Measurements from ENCODE around the gene IL18RAP.

IL18RAP gene

GRCh38 chr2:102437122-102437521, 14.2 kb downstream of the IL18RAP start:
- TF ChIP-seq CTCF (IDR thresholded peaks at IDR 0.05; ENCODE audit: low read depth, low read length, missing control alignments) = no peak
- DNase-seq (ENCODE audit: low read depth) = no peak
- no peak overlapping the region for H3K4me3 ChIP-seq (ENCODE audit: low read depth, low read length)

GRCh38 chr2:102438111-102438510, 15.2 kb downstream of the IL18RAP start:
- TF ChIP-seq CTCF (IDR thresholded peaks at IDR 0.05; ENCODE audit: low read depth, low read length, missing control alignments) = no peak
- DNase-seq (ENCODE audit: low read depth) = no peak

GRCh38 chr2:102438578-102438977, 15.6 kb downstream of the IL18RAP start:
- no peak overlapping the region for H3K4me3 ChIP-seq (ENCODE audit: low read depth, low read length)
- TF ChIP-seq CTCF (IDR thresholded peaks at IDR 0.05; ENCODE audit: low read depth, low read length, missing control alignments) = no peak
- DNase-seq (ENCODE audit: low read depth) = no peak

More at GRCh38 chr2:102438111-102438510, 15.2 kb downstream of the IL18RAP start:
- no peak overlapping the region for H3K4me3 ChIP-seq (ENCODE audit: low read depth, low read length)

GRCh38 chr2:102439065-102439695, 16.2 kb downstream of the IL18RAP start:
- no peak for TF ChIP-seq CTCF (IDR thresholded peaks at IDR 0.05; ENCODE audit: low read depth, low read length, missing control alignments)
- no peak for DNase-seq (ENCODE audit: low read depth)
- no peak overlapping the region for H3K4me3 ChIP-seq (ENCODE audit: low read depth, low read length)

GRCh38 chr2:102442967-102443828, 20.2 kb downstream of the IL18RAP start:
- H3K4me3 ChIP-seq (ENCODE audit: low read depth, low read length) = no peak overlapping the region
- no peak for DNase-seq (ENCODE audit: low read depth)
- peak; percentile 68 for TF ChIP-seq CTCF (IDR thresholded peaks at IDR 0.05; ENCODE audit: low read depth, low read length, missing control alignments)

GRCh38 chr2:102444233-102444632, 21.3 kb downstream of the IL18RAP start:
- no peak for DNase-seq (ENCODE audit: low read depth)
- H3K4me3 ChIP-seq (ENCODE audit: low read depth, low read length) = no peak overlapping the region
- no peak for TF ChIP-seq CTCF (IDR thresholded peaks at IDR 0.05; ENCODE audit: low read depth, low read length, missing control alignments)
